ENCODE measurements around the gene BCAS3.

DNA sequence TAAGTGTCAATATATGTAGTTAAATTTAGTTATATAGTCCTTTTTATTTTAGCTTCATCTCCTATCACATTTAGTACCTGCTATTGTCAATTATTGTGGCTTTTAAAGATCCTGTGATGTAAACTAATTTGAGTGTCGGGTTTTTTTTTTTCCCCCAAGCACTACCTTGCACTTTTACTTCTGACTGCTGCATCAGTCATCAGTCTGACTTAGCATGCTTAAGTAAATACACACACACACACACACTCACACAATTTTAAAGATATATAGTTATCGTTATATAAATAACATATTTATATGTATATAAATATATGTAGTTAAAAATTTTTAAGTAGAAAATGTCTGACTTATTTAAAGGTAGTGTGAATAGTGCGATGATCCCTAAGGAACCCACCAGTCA, 127.2 kb downstream of the BCAS3 start:
- TF ChIP-seq EZH2 (IDR thresholded peaks at IDR 0.05; ENCODE audit: borderline replicate concordance, low read length): no peak
- no peak for TF ChIP-seq CTCF (IDR thresholded peaks at IDR 0.05; ENCODE audit: low read length)

Data from OCI-LY1 (cell line).